SK-MEL-5 (cell line): ENCODE results near the gene LENEP. TPM values are rescaled to one million over a fixed set of nuclear protein-coding genes. Genes with fewer than 3 reads are reported as not detected.
A peak's percentile ranks its signal among the peaks of the same experiment; 100 is the strongest.
"Not testable (repeated sequence)": the region's sequence is repeated elsewhere in the genome, so short reads cannot be mapped to it uniquely, and the experiment has no call there.

ENCODE experiments used
- DNase-seq: peaks from one replicate; pipeline ENCODE4 v3.0.0-alpha.2; 2016; ENCODE audit warnings: low read depth, low spot score
- in situ Hi-C: cut with HindIII; loops from 2 replicates; pipeline ENCODE4 v1.10.0; 2016; ENCODE audit warnings: low sequenced_read_pairs, high pct_unique_total_duplicates, low pct_unique_long_range_greater_than_20kb
- total RNA-seq: library from RNA; depleted of rRNA; stranded (reverse); fragments of >200 nt; shearing (Covaris generic); gene quantifications from 2 replicates; pipeline ENCODE4 v1.2.3, GENCODE V29; 2014

The LENEP gene
- total RNA-seq, 1 experiment from 2014 or later = 1.2 TPM

GRCh38 chr1:154971341-154971998 lies 21.9 kb upstream of the LENEP start:
- in situ Hi-C loops = no loop called here
- DNase-seq = no peak

DNA sequence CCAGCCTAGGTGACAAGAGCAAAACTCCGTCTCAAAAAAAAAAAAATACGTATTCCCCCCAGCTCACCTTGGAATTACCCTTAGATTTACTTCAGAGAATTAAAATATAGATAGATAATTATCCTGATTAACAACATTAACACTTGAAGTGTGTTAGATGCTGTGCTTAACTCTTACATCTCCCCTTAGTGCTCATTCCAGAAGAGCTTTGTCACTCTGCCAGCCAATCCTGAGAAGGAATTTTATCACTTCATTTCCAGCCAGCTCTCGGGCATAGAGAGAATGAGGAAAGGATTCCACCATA lies 21.2 kb upstream of the LENEP start:
- in situ Hi-C loops = no loop called here
- DNase-seq = no peak

DNA sequence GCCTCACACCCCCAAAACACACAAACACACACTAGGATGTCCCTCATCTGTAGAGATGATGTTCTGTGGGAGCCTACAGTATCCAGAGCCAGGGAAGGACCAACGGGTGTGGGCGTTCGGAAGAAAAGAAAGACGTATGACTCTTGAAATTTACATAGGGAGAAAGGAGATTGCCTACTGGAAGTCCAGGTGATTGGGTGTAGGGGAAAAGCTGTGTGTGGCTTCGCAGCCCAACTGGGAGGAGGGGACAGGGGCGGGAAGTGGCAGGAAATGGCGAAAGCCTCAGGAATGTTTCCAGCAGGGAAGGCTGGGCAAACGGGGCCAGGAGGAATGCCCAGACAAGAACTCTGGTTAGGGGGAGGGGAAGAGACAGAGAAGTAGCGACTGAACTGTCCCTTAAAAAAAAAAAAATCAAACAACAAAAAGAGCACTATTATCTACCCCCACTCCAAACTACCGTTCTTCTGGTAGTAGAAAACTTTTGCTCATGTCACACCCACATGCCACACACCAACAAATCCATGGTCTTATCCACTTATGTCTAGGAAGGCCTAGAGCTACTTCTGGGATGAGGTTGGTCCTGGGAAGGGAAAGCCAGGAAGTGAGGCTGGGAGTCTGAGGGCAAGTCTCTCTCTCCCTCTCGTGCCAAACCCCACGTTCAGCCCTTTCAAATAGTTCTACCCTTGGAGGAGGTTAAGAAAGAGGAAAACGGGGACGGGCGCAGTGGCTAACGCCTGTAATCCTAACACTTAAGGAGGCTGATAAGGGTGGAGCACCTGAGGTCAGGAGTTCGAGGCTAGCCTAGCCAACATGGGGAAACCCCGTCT lies 20.7 kb upstream of the LENEP start:
- in situ Hi-C loops = no loop called here
- DNase-seq = peak; percentile 87

GRCh38 chr1:154973344-154974101 lies 19.9 kb upstream of the LENEP start:
- in situ Hi-C loops = no loop called here
- peak; percentile 99 for DNase-seq

DNA sequence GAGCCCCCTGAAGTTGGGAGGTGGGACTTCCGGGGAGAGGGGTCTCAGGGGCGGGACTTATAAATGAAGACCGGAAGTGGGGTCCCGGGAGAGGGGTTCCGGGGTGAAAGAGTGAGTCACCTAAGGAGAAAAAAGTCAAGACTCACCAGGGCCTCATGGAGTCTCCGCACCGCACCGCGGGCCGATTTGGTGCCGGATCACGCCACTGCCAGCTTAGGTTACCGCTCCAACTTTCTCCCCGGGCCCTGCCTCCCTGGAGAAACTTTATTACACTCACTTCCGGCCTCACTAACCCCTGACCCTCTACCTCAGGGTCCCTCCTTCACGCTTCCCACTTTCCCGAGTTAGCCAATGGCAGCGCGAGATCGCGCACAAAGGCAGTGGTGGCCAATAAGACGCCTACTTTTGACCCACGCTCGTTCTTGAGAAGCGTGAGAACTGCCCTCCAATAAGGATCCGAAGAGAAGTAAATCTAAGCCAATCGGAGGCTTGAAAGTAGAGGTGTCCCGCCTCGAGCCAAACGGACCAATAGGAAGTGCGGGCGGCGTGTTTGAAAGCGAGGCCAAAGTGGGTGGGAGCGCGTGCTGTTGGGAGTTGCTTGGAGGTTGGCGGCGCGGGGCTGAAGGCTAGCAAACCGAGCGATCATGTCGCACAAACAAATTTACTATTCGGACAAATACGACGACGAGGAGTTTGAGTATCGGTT lies 19.1 kb upstream of the LENEP start, which contains the start of gene CKS1B:
TSS of gene CKS1B (plus strand) at position 580 of the 706 bp plus-strand sequence. CDS start at position 645, 65 bp downstream.
- in situ Hi-C loops = no loop called here
- DNase-seq = peak; percentile 100

- DNase-seq = peak; percentile 100
- in situ Hi-C loops = no loop called here
These were observed 18.5 kb upstream of the LENEP start for GRCh38 chr1:154974808-154975408.

GRCh38 chr1:154975409-154976059 lies 17.9 kb upstream of the LENEP start:
- DNase-seq = peak; percentile 61
- in situ Hi-C loops = no loop called here

DNA sequence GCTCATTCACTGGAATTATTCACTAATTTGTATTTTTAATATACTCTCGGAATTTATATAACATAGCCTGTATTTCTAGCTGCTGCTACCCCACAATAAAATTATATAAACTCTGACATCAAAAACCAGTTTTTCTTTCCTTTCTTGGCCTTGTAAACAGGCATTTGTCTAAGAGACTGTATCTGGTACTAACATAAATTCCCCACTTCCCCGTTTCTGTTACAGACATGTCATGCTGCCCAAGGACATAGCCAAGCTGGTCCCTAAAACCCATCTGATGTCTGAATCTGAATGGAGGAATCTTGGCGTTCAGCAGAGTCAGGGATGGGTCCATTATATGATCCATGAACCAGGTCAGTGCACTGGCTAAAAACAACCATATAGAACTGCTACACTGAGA lies 15.6 kb upstream of the LENEP start:
- DNase-seq, in situ Hi-C loops: not testable (repeated sequence)

GRCh38 chr1:154978360-154978759 lies 15.0 kb upstream of the LENEP start:
- in situ Hi-C loops = no loop called here
- no peak for DNase-seq

DNA sequence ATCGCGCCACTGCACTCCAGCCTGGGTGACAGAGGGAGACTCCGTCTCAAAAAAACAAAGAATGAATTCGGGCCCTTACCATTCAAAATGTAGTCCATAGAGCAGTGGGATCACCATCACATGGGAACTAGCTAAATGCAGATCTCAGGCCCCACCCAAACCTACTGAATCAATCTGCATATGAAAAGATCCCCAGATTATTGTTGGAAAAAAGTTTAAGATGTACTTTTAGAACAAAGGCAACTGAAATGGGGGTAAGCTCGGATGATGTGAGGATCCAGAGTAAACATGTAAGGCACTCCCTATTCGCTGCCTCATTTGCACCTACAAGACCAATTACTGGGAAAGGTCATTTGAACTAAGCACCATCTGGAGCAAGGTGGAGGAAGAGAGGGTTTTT lies 11.0 kb upstream of the LENEP start:
- in situ Hi-C loops = no loop called here
- DNase-seq = no peak

- in situ Hi-C loops = no loop called here
- DNase-seq = peak; percentile 100
These were observed 10.3 kb upstream of the LENEP start, which contains the start of gene FLAD1 for GRCh38 chr1:154982897-154983648. Gene FLAD1, plus strand, starts transcription at chr1:154983344. Its CDS starts 351 bp downstream, at chr1:154983695.

DNA sequence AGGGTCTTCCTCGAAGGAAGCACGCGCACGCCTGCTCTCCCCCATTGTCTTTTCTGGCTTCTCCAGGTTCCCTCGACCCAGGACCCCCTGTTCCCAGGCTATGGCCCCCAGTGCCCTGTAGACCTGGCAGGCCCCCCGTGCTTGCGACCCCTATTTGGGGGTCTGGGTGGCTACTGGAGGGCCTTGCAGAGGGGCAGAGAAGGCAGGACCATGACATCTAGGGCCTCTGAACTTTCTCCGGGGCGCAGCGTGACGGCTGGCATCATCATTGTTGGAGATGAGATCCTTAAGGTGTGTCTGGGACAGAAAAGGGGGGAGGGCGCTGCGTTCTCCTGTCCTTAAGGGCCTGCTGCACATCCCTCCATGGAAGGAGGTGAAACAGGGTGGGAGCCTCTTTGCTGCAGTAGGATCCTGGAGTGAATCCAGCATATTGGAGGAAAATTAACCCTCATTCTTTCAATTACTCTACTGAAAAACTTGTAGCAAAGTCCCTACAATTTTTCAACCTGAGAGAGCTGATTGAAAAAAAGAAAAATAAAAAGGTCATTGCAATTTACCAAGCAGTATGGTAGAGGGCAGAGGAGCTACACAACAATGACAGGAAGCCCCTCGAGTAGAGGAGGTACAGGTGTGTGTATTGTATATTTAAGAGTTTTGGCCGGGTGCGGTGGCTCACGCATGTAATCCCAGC lies 9.5 kb upstream of the LENEP start:
- in situ Hi-C loops = no loop called here
- no peak for DNase-seq

DNA sequence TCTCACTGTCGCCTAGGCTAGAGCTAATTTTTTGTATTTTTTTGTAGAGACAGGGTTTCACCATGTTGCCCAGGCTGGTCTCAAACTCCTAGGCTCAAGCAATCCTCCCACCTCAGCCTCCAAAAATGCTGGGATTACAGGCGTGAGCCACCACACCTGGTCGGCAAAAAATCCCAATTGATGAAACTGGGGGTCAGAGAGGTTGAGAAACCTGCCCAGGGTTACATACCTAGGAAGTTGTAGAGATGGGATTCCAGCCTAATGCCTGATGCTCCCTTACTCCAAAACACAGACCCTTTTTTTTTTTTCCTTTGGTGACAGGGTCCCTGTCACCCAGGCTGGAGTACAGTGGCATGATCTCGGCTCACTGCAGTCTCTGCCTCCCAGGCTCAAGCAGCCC lies 6.7 kb upstream of the LENEP start:
- in situ Hi-C loops = not testable (repeated sequence)

GRCh38 chr1:154987326-154987725 lies 6.1 kb upstream of the LENEP start:
- DNase-seq = no peak
- in situ Hi-C loops = no loop called here

More for the DNA sequence above, 6.7 kb upstream of the LENEP start:
- not testable (repeated sequence) for DNase-seq

DNA sequence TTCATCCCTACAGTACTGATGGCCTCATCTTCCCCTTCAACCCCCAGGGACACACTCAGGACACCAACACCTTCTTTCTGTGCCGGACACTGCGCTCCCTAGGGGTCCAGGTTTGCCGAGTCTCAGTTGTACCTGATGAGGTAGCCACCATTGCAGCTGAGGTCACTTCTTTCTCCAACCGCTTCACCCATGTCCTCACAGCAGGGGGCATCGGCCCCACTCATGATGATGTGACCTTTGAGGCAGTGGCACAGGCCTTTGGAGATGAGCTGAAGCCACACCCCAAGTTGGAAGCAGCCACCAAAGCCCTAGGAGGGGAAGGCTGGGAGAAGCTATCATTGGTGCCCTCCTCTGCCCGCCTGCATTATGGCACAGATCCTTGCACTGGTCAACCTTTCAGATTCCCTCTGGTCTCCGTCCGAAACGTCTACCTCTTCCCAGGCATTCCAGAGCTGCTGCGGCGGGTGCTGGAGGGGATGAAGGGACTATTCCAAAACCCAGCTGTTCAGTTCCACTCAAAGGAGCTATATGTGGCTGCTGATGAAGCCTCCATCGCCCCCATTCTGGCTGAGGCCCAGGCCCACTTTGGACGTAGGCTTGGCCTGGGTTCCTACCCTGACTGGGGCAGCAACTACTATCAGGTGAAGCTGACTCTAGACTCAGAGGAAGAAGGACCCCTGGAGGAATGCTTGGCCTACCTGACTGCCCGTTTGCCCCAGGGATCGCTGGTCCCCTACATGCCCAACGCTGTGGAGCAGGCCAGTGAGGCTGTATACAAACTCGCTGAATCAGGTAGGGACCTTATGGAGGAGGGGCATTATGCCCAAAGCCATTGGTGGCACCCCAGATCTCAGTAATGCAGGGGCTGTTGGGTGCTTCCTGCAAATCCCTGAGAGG lies 5.1 kb upstream of the LENEP start:
- in situ Hi-C loops = no loop called here
- no peak for DNase-seq
